K562 (cell line): ENCODE measurements around the gene CDH5. TPM values are rescaled to one million over a fixed set of nuclear protein-coding genes. Genes with fewer than 3 reads are reported as not detected.
A peak's percentile ranks its signal among the peaks of the same experiment; 100 is the strongest.

Experiments used
- ATAC-seq: fragments of 200-7000 bp; cut with Tn5 transposase; 3 replicates; pipeline ENCODE4 v1.9.1; 2020; ENCODE audit warnings: moderate library complexity
- BruUV-seq: library from RNA; stranded (reverse); fragments of 400-500 nt; replicated peaks from 2 replicates; lab custom pipeline; 2021; lab: Mats Ljungman, UMichigan
- CTCF ChIA-PET: fragments of 300-600 bp; formaldehyde crosslinking; extraction: SDS; loops from one replicate; lab custom pipeline; 2021; ENCODE audit warnings: low intra/inter-chr PET ratio; lab: Yijun Ruan, JAX
- POLR2A ChIA-PET: fragments of 300-600, 350-650 bp; sonication (Branson Sonifier 250); formaldehyde crosslinking; extraction: SDS; loops from one replicate; lab custom pipeline; 2021; ENCODE audit warnings: antibody characterized with exemption, inconsistent platforms; lab: Yijun Ruan, JAX
- DNase-seq, 4 experiments: peaks; one replicate each; pipeline versions ENCODE4 v3.0.0 to v3.0.0-alpha.2; 2011 to 2018; ENCODE audit warnings: low spot score in 3 of 4, mixed read lengths in 3 of 4; ENCODE audit errors: extremely low read depth in 1 of 4
- FAIRE-seq: peaks from 2 replicates; lab custom pipeline; 2011; peaks lifted over from hg19 to GRCh38; lab: Jason Lieb, UNC
- H2AFZ ChIP-seq: 2 replicates; pipeline ENCODE4 v1.6.0; 2011; ENCODE audit warnings: low read depth, low read length, control low read depth, inconsistent platforms
- H3K27ac ChIP-seq: fragments of 200-600 bp; 3 replicates; pipeline ENCODE4 v1.8.0; 2011; ENCODE audit warnings: low read depth, mild to moderate bottlenecking, control low read depth, inconsistent platforms, low read length, moderate library complexity, mixed read lengths; ENCODE audit errors: extremely low read depth
- H3K27me3 ChIP-seq, 2 experiments: fragments of 300-600 bp in 1 of 2; 2 replicates in 1 of 2; 3 replicates in 1 of 2; pipeline versions ENCODE4 v1.6.0 to v1.8.0; 2011; ENCODE audit warnings: inconsistent platforms in 2 of 2, low read length in 2 of 2, mild to moderate bottlenecking in 1 of 2, mixed read lengths in 1 of 2, moderate library complexity in 1 of 2; ENCODE audit not compliant: control insufficient read depth in 2 of 2, insufficient read depth in 2 of 2
- H3K36me3 ChIP-seq: fragments of 300-600 bp; 3 replicates; pipeline ENCODE4 v1.8.0; 2011; ENCODE audit warnings: mild to moderate bottlenecking, low read length, inconsistent platforms; ENCODE audit not compliant: control insufficient read depth, insufficient read depth
- H3K4me1 ChIP-seq, 2 experiments: fragments of 200-600 bp in 1 of 2; replicated peaks in 1 of 2; 2 replicates in 1 of 2; 3 replicates in 1 of 2; pipeline versions ENCODE4 v1.5.1 to v1.8.0; 2011; ENCODE audit warnings: inconsistent platforms in 2 of 2, low read length in 2 of 2, mild to moderate bottlenecking in 1 of 2, mixed read lengths in 1 of 2, moderate library complexity in 1 of 2; ENCODE audit not compliant: control insufficient read depth in 2 of 2, insufficient read depth in 2 of 2
- H3K4me2 ChIP-seq: 2 replicates; pipeline ENCODE4 v1.6.1; 2011; ENCODE audit warnings: low read length, control low read depth, inconsistent platforms, mixed read lengths; ENCODE audit not compliant: insufficient read depth
- H3K4me3 ChIP-seq: fragments of 200-600 bp; sonication (generic), shearing (Covaris generic); 2 replicates; pipeline ENCODE4 v1.5.1; 2016; ENCODE audit warnings: control low read depth, inconsistent platforms
- H3K79me2 ChIP-seq: fragments of 200-600 bp; 3 replicates; pipeline ENCODE4 v1.8.0; 2011; ENCODE audit warnings: low read length, inconsistent platforms; ENCODE audit not compliant: control insufficient read depth, insufficient read depth
- H3K9ac ChIP-seq, 2 experiments: 2 replicates each; pipeline versions ENCODE4 v1.6.0 to v1.6.1; 2011; ENCODE audit warnings: low read depth in 2 of 2, low read length in 2 of 2, control low read depth in 1 of 2, inconsistent platforms in 1 of 2, mild to moderate bottlenecking in 1 of 2, mixed read lengths in 1 of 2; ENCODE audit not compliant: insufficient read depth in 1 of 2
- H3K9me1 ChIP-seq: one replicate; pipeline ENCODE4 v1.6.0; 2011; ENCODE audit warnings: inconsistent platforms, mild to moderate bottlenecking, low read length, moderate library complexity; ENCODE audit not compliant: control insufficient read depth, insufficient read depth
- H3K9me3 ChIP-seq: replicated peaks from 2 replicates; pipeline ENCODE4 v1.5.1; 2011; ENCODE audit warnings: low read depth, low read length, inconsistent platforms; ENCODE audit not compliant: control insufficient read depth, insufficient read depth
- H4K20me1 ChIP-seq: replicated peaks from 2 replicates; pipeline ENCODE4 v1.6.1; 2011; ENCODE audit warnings: low read length, inconsistent platforms, mixed read lengths; ENCODE audit not compliant: control insufficient read depth, insufficient read depth
- HES1 ChIP-seq: fragments of 450-650 bp; IDR thresholded peaks from 2 replicates; pipeline ENCODE4 v1.6.1; 2016; ENCODE audit warnings: low read depth, mild to moderate bottlenecking, moderate library complexity
- HMG20B ChIP-seq: fragments of 250-450 bp; sonication (Bioruptor Pico); IDR thresholded peaks from 2 replicates; pipeline ENCODE4 v1.5.0; 2021; ENCODE audit warnings: mild to moderate bottlenecking
- JUND ChIP-seq, 2 experiments: IDR thresholded peaks; 2 replicates in 1 of 2; 3 replicates in 1 of 2; pipeline ENCODE4 v1.6.1; 2011; ENCODE audit warnings: borderline replicate concordance in 2 of 2, low read depth in 2 of 2, low read length in 2 of 2, improper control_type of control experiment in 1 of 2, missing biosample characterization in 1 of 2, missing genetic modification characterization in 1 of 2, missing genetic modification reagents in 1 of 2
- KLF13 ChIP-seq: fragments of 450-650 bp; IDR thresholded peaks from 2 replicates; pipeline ENCODE4 v1.6.1; 2016; ENCODE audit warnings: missing genetic modification characterization, low read depth, mild to moderate bottlenecking, missing compliant biosample characterization, moderate library complexity, borderline replicate concordance
- POLR2AphosphoS5 ChIP-seq: IDR thresholded peaks from 2 replicates; pipeline ENCODE4 v1.6.1; 2011; ENCODE audit warnings: mild to moderate bottlenecking, low read depth, low read length, moderate library complexity; ENCODE audit not compliant: control insufficient read depth, insufficient read depth
- RBM25 ChIP-seq: fragments of 200-400 bp; formaldehyde crosslinking; IDR thresholded peaks from 2 replicates; pipeline ENCODE4 v1.6.1; 2018; ENCODE audit warnings: low read length, low read depth, moderate library complexity; ENCODE audit not compliant: severe bottlenecking
- RFX5 ChIP-seq: IDR thresholded peaks from 2 replicates; pipeline ENCODE4 v1.6.1; 2011; ENCODE audit warnings: low read depth, mild to moderate bottlenecking, improper control_type of control experiment, low read length
- ZFP30 ChIP-seq: fragments of 250-450 bp; sonication (Bioruptor Pico); IDR thresholded peaks from 2 replicates; pipeline ENCODE4 v1.8.0; 2022; ENCODE audit warnings: moderate library complexity, mild to moderate bottlenecking, inconsistent platforms, borderline replicate concordance
- ZNF263 ChIP-seq: sonication (generic); formaldehyde crosslinking; IDR thresholded peaks from 2 replicates; pipeline ENCODE4 v1.8.0; 2022; ENCODE audit warnings: mild to moderate bottlenecking, missing genetic modification reagents, borderline replicate concordance
- WGBS: fragments of 100-300 bp; shearing (Covaris generic); methylation state at CpG from one replicate; pipeline ENCODE4 v1.1.6; 2016; ENCODE audit warnings: low coverage, mixed read lengths; ENCODE audit not compliant: insufficient coverage; ENCODE audit errors: missing lambda C conversion rate; 5-methylcytosine and 5-hydroxymethylcytosine counted together
- in situ Hi-C: fragments of 300-500 bp; cut with MboI; formaldehyde crosslinking; loops from 4 replicates; pipeline ENCODE4 v1.15.0; 2018; ENCODE audit warnings: inconsistent platforms, mixed read lengths
- intact Hi-C: fragments of 100-400 bp; cut with micrococcal nuclease; formaldehyde crosslinking; loops from 2 replicates; pipeline ENCODE4 v1.14.2; 2022
- polyA plus RNA-seq, 8 experiments: library from polyadenylated mRNA; depleted of rRNA in 4 of 8; stranded (reverse) in 5 of 8; unstranded in 3 of 8; fragments of >200 nt; fragmentation: Nextera tagmentation in 2 of 8; fragmentation: Illumina TruSeq in 1 of 8; extraction: Ambion mirVana in 2 of 8; extraction: Trizol in 1 of 8; gene quantifications; 2 replicates each; pipeline versions ENCODE4 v1.2.1 to v1.2.3, GENCODE V29; 2011 to 2014; ENCODE audit warnings: inconsistent platforms in 1 of 8, missing spikeins in 1 of 8
- total RNA-seq, 7 experiments: library from RNA; depleted of rRNA in 6 of 7; stranded (reverse); fragments of >200 nt in 6 of 7; fragmentation: Illumina TruSeq in 2 of 7; extraction: Trizol in 2 of 7; gene quantifications; 2 replicates each; pipeline versions ENCODE4 v1.2.1 to v1.2.3, GENCODE V29; 2011 to 2021; ENCODE audit warnings: low replicate concordance in 1 of 7

The CDH5 gene
- total and polyA plus RNA-seq, 9 of the 15 experiments (the other 6 are each of a cell fraction or from before 2014, with no cell fraction given): not detected

GRCh38 chr16:66363211-66363777 lies 3.2 kb upstream of the CDH5 start:
- no peaks in the 10 kb centered on the region for H3K9me3 ChIP-seq
- H3K4me2 ChIP-seq: no peak overlapping the region
- H3K9me1 ChIP-seq: no peaks in the 10 kb centered on the region
- FAIRE-seq: no peak
- POLR2A ChIA-PET: no interaction called here
- CTCF ChIA-PET: no interaction called here
- peaks cover 4% of the 10 kb centered on the region; the same call in 1 of the 2 replicates for H4K20me1 ChIP-seq
- H2AFZ ChIP-seq: no peak overlapping the region
- 2% methylated on average over 13 of the region's 13 CpGs for WGBS
- peaks cover 0 to 4% of the 10 kb centered on the region in 2 experiments; a peak in 1 of 5 replicates for H3K4me1 ChIP-seq
- no peak overlapping the region for H3K9ac ChIP-seq
- H3K27me3 ChIP-seq: peaks cover 11 to 47% of the 10 kb centered on the region in 2 experiments; a peak in 4 of 5 replicates
- in situ Hi-C loops: no loop called here
- no TSS peak for BruUV-seq
- no peak for DNase-seq
- H3K79me2 ChIP-seq: no peaks in the 10 kb centered on the region
- intact Hi-C loops: no loop called here
- H3K4me3 ChIP-seq: no peak overlapping the region
- H3K36me3 ChIP-seq: no peaks in the 10 kb centered on the region
- TF ChIP-seq HES1 (no peak), HMG20B (no peak), RBM25 (peak; percentile 68), RFX5 (no peak), ZNF263 (CRISPR knock-in tag) (peak; percentile 10; the same call in 1 of the 2 replicates), JUND (IDR thresholded peaks at IDR 0.05; ENCODE audit: borderline replicate concordance, low read depth, low read length) (no peak), JUND (tag; IDR thresholded peaks at IDR 0.05; ENCODE audit: borderline replicate concordance, low read depth, low read length) (no peak), POLR2AphosphoS5 (no peak), KLF13 (tag) (no peak), ZFP30 (no peak)
- ATAC-seq: no peak
- no peak overlapping the region for H3K27ac ChIP-seq
